IMR-90 (cell line): ENCODE data around the gene RTN3. TPM values are rescaled to one million over a fixed set of nuclear protein-coding genes. Genes with fewer than 3 reads are reported as not detected.

Experiments
- ATAC-seq: fragments of 200-7000 bp; cut with Tn5 transposase; 2 replicates; pipeline ENCODE4 v1.9.1; 2020; ENCODE audit warnings: low read depth, mild to moderate bottlenecking, moderate library complexity
- BruUV-seq: library from RNA; stranded (reverse); fragments of 400-500 nt; replicated peaks from 2 replicates; lab custom pipeline; 2021; lab: Mats Ljungman, UMichigan
- CTCF ChIA-PET: fragments of 300-600 bp; formaldehyde crosslinking; extraction: SDS; loops from one replicate; lab custom pipeline; 2021; ENCODE audit warnings: antibody characterized with exemption; lab: Yijun Ruan, JAX
- POLR2A ChIA-PET: fragments of 300-600 bp; sonication (Branson Sonifier 250); formaldehyde crosslinking; loops from one replicate; lab custom pipeline; 2022; ENCODE audit warnings: antibody characterized with exemption; ENCODE audit not compliant: unreplicated experiment; lab: Charles Lee
- DNase-seq: peaks from one replicate; pipeline ENCODE4 v3.0.0; 2013
- H2AFZ ChIP-seq: replicated peaks from 2 replicates; pipeline ENCODE3; 2013; ENCODE audit warnings: low read length, mild to moderate bottlenecking; ENCODE audit not compliant: poor library complexity
- H2AK5ac ChIP-seq: 2 replicates; pipeline ENCODE4 v1.6.1; 2013; ENCODE audit warnings: low read depth, low read length, inconsistent platforms
- H2AK9ac ChIP-seq: replicated peaks from 2 replicates; pipeline ENCODE3; 2013; ENCODE audit warnings: mild to moderate bottlenecking, low read depth, low read length, moderate library complexity; ENCODE audit not compliant: poor library complexity
- H2BK120ac ChIP-seq: 2 replicates; pipeline ENCODE4 v1.6.1; 2013; ENCODE audit warnings: low read depth, low read length, inconsistent platforms
- H2BK15ac ChIP-seq: 3 replicates; pipeline ENCODE4 v1.6.1; 2013; ENCODE audit warnings: low read depth, low read length, inconsistent platforms
- H2BK20ac ChIP-seq: 2 replicates; pipeline ENCODE4 v1.6.1; 2013; ENCODE audit warnings: low read depth, mild to moderate bottlenecking, inconsistent platforms, low read length, moderate library complexity
- H2BK5ac ChIP-seq: 2 replicates; pipeline ENCODE4 v1.6.1; 2013; ENCODE audit warnings: mild to moderate bottlenecking, low read depth, low read length, inconsistent platforms; ENCODE audit not compliant: poor library complexity, severe bottlenecking
- H3K14ac ChIP-seq: replicated peaks from 2 replicates; pipeline ENCODE4 v1.6.1; 2013; ENCODE audit warnings: low read depth, low read length, inconsistent platforms
- H3K18ac ChIP-seq: 2 replicates; pipeline ENCODE4 v1.6.1; 2013; ENCODE audit warnings: low read depth, low read length, control low read depth
- H3K23ac ChIP-seq: 2 replicates; pipeline ENCODE4 v1.6.1; 2013; ENCODE audit warnings: low read depth, low read length, inconsistent platforms
- H3K27ac ChIP-seq: 2 replicates; pipeline ENCODE4 v1.5.1; 2013; ENCODE audit warnings: mild to moderate bottlenecking, control low read depth, low read length; ENCODE audit not compliant: insufficient read depth
- H3K27me3 ChIP-seq: 2 replicates; pipeline ENCODE4 v1.6.1; 2013; ENCODE audit warnings: low read length; ENCODE audit not compliant: control insufficient read depth, insufficient read depth
- H3K36me3 ChIP-seq: 2 replicates; pipeline ENCODE4 v1.6.1; 2013; ENCODE audit warnings: low read length, mixed read lengths; ENCODE audit not compliant: control insufficient read depth, insufficient read depth
- H3K4ac ChIP-seq: 2 replicates; pipeline ENCODE4 v1.6.1; 2013; ENCODE audit warnings: low read depth, low read length, inconsistent platforms
- H3K4me1 ChIP-seq: 2 replicates; pipeline ENCODE4 v1.6.1; 2013; ENCODE audit warnings: low read length, mixed read lengths; ENCODE audit not compliant: control insufficient read depth, insufficient read depth
- H3K4me2 ChIP-seq: 2 replicates; pipeline ENCODE4 v1.6.1; 2013; ENCODE audit warnings: low read depth, mild to moderate bottlenecking, control low read depth, low read length, moderate library complexity
- H3K4me3 ChIP-seq: 2 replicates; pipeline ENCODE4 v1.5.1; 2013; ENCODE audit warnings: low read depth, mild to moderate bottlenecking, control low read depth, low read length, moderate library complexity; ENCODE audit not compliant: insufficient read depth
- H3K56ac ChIP-seq: 2 replicates; pipeline ENCODE4 v1.6.1; 2013; ENCODE audit warnings: low read length, inconsistent platforms; ENCODE audit not compliant: insufficient read depth; ENCODE audit errors: extremely low read depth
- H3K79me1 ChIP-seq, 2 experiments: 2 replicates each; pipeline ENCODE4 v1.6.1; 2013; ENCODE audit warnings: low read length in 2 of 2, inconsistent platforms in 1 of 2, low read depth in 1 of 2
- H3K9ac ChIP-seq: 2 replicates; pipeline ENCODE4 v1.6.1; 2013; ENCODE audit warnings: low read depth, low read length, control low read depth
- H3K9me1 ChIP-seq: 2 replicates; pipeline ENCODE4 v1.6.1; 2013; ENCODE audit warnings: low read length, inconsistent platforms; ENCODE audit not compliant: insufficient read depth
- H3K9me3 ChIP-seq: 2 replicates; pipeline ENCODE4 v1.6.1; 2013; ENCODE audit warnings: low read length; ENCODE audit not compliant: control insufficient read depth, insufficient read depth
- H4K20me1 ChIP-seq: 2 replicates; pipeline ENCODE4 v1.6.1; 2013; ENCODE audit warnings: low read length, inconsistent platforms; ENCODE audit not compliant: insufficient read depth
- H4K5ac ChIP-seq: 2 replicates; pipeline ENCODE4 v1.6.1; 2013; ENCODE audit warnings: mild to moderate bottlenecking, low read depth, low read length, control low read depth
- H4K8ac ChIP-seq, 2 experiments: 2 replicates each; pipeline ENCODE4 v1.6.1; 2013; ENCODE audit warnings: low read depth in 2 of 2, low read length in 2 of 2, control low read depth in 1 of 2, inconsistent platforms in 1 of 2
- H4K91ac ChIP-seq: 2 replicates; pipeline ENCODE4 v1.6.1; 2013; ENCODE audit warnings: low read depth, low read length, inconsistent platforms; ENCODE audit not compliant: insufficient read depth
- BHLHE40 ChIP-seq: fragments of 150-350 bp; IDR thresholded peaks from 2 replicates; pipeline ENCODE4 v1.6.1; 2016; ENCODE audit warnings: mild to moderate bottlenecking, low read depth, low read length
- CEBPB ChIP-seq: IDR thresholded peaks from 2 replicates; pipeline ENCODE4 v1.6.1; 2012; ENCODE audit warnings: low read depth, low read length, improper control_type of control experiment
- CHD1 ChIP-seq: IDR thresholded peaks from 2 replicates; pipeline ENCODE4 v1.6.1; 2012; ENCODE audit warnings: low read depth, low read length, improper control_type of control experiment
- CTCF ChIP-seq: conservative IDR thresholded peaks from 2 replicates; pipeline ENCODE4 v1.5.1; 2012; ENCODE audit warnings: mild to moderate bottlenecking, low read depth, low read length, improper control_type of control experiment
- FOS ChIP-seq: fragments of 150-350 bp; IDR thresholded peaks from 2 replicates; pipeline ENCODE4 v1.6.1; 2016; ENCODE audit warnings: low read depth, low read length
- MAFK ChIP-seq: IDR thresholded peaks from 2 replicates; pipeline ENCODE4 v1.6.1; 2012; ENCODE audit warnings: low read depth, low read length, improper control_type of control experiment
- MAZ ChIP-seq: IDR thresholded peaks from 2 replicates; pipeline ENCODE4 v1.6.1; 2012; ENCODE audit warnings: low read depth, mild to moderate bottlenecking, low read length, improper control_type of control experiment, moderate library complexity, borderline replicate concordance
- MXI1 ChIP-seq: IDR thresholded peaks from 2 replicates; pipeline ENCODE4 v1.6.1; 2012; ENCODE audit warnings: low read depth, mild to moderate bottlenecking, low read length, moderate library complexity, borderline replicate concordance
- NFE2L2 ChIP-seq: fragments of 150-350 bp; IDR thresholded peaks from 2 replicates; pipeline ENCODE4 v1.6.1; 2016; ENCODE audit warnings: low read depth, mild to moderate bottlenecking, low read length
- POLR2A ChIP-seq: IDR thresholded peaks from 2 replicates; pipeline ENCODE4 v1.6.1; 2012; ENCODE audit warnings: mild to moderate bottlenecking, low read depth, low read length
- RAD21 ChIP-seq: IDR thresholded peaks from 2 replicates; pipeline ENCODE4 v1.6.1; 2012; ENCODE audit warnings: low read length, improper control_type of control experiment
- RCOR1 ChIP-seq: IDR thresholded peaks from 2 replicates; pipeline ENCODE4 v1.6.1; 2012; ENCODE audit warnings: mild to moderate bottlenecking, low read length, improper control_type of control experiment; ENCODE audit not compliant: insufficient replicate concordance
- RFX5 ChIP-seq: IDR thresholded peaks from 2 replicates; pipeline ENCODE4 v1.8.0; 2012; ENCODE audit warnings: low read depth, mild to moderate bottlenecking, low read length, moderate library complexity
- SMC3 ChIP-seq: fragments of 150-350 bp; IDR thresholded peaks from 2 replicates; pipeline ENCODE4 v1.6.1; 2016; ENCODE audit warnings: low read depth, mild to moderate bottlenecking, antibody characterized with exemption, low read length, moderate library complexity
- USF2 ChIP-seq: fragments of 150-350 bp; IDR thresholded peaks from 2 replicates; pipeline ENCODE4 v1.6.1; 2017; ENCODE audit warnings: mild to moderate bottlenecking, antibody characterized with exemption, low read length, low read depth
- WGBS, 2 experiments: methylation state at CpG; one replicate each; pipeline versions ENCODE4 v1.1.5 to v1.1.7; 2013; ENCODE audit warnings: missing lambda C conversion rate in 2 of 2; ENCODE audit not compliant: insufficient read length in 1 of 2; ENCODE audit errors: extremely low coverage in 2 of 2; 5-methylcytosine and 5-hydroxymethylcytosine counted together
- dilution Hi-C: fragments of 300-500 bp; cut with HindIII; formaldehyde crosslinking; loops from one replicate; pipeline ENCODE4 v1.14.3; 2018; ENCODE audit warnings: low sequenced_read_pairs; ENCODE audit not compliant: unreplicated experiment
- in situ Hi-C: fragments of 300-500 bp; cut with MboI; formaldehyde crosslinking; loops from 3 replicates; pipeline ENCODE4 v1.14.3; 2019; ENCODE audit warnings: low sequenced_read_pairs, inconsistent platforms, mixed read lengths
- intact Hi-C: fragments of 100-400 bp; cut with micrococcal nuclease; formaldehyde crosslinking; loops from 2 replicates; pipeline ENCODE4 v1.10.0; 2022
- polyA plus RNA-seq, 3 experiments: library from polyadenylated mRNA; depleted of rRNA; stranded (reverse); fragments of >200 nt; gene quantifications; 2 replicates each; pipeline ENCODE4 v1.2.3, GENCODE V29; 2012; ENCODE audit warnings: low replicate concordance in 1 of 3
- total RNA-seq: library from RNA; depleted of rRNA; stranded (reverse); fragments of >200 nt; gene quantifications from 2 replicates; pipeline ENCODE4 v1.2.3, GENCODE V29; 2012
- TF ChIP-seq, protein P1 (sequence below): fragments of 150-350 bp; IDR thresholded peaks from 2 replicates; pipeline ENCODE4 v1.6.1; 2016; ENCODE audit warnings: low read depth, mild to moderate bottlenecking, low read length, moderate library complexity, borderline replicate concordance

The RTN3 gene
- total and polyA plus RNA-seq, 2 of the 4 experiments (the other 2 are of a cell fraction), result 31.2 to 64.6 TPM

- Histone ChIP-seq H3K4me2 (no peak overlapping the region), H3K4ac (no peak overlapping the region), H3K9me1 (no peaks in the 10 kb centered on the region; the same call in 1 of the 2 replicates), H4K91ac (no peak overlapping the region), H3K36me3 (no peaks in the 10 kb centered on the region), H4K8ac (no peak overlapping the region), H3K27me3 (no peaks in the 10 kb centered on the region), H3K23ac (no peak overlapping the region), H3K4me3 (no peak overlapping the region), H2AFZ (no peak overlapping the region), H3K79me1 (peaks cover 17 to 42% of the 10 kb centered on the region in 2 experiments; a peak in 3 of 4 replicates), H3K9ac (no peak overlapping the region), H3K18ac (no peak overlapping the region), H3K14ac (no peak overlapping the region), H2AK5ac (no peak overlapping the region), H2BK15ac (no peak overlapping the region), H3K9me3 (no peaks in the 10 kb centered on the region), H3K4me1 (no peaks in the 10 kb centered on the region), H2BK20ac (no peak overlapping the region), H4K5ac (no peak overlapping the region), H2AK9ac (no peak overlapping the region), H4K20me1 (no peaks in the 10 kb centered on the region; the same call in 1 of the 2 replicates), H3K56ac (no peak overlapping the region), H3K27ac (no peak overlapping the region), H2BK120ac (no peak overlapping the region), H2BK5ac (no peak overlapping the region)
- ChIA-PET POLR2A (no interaction called here), CTCF (interaction anchor here (0.7 kb wide), 1 partner anchor 14 kb away, joined by 3 read pairs; no protein-coding TSS in a partner anchor)
- no peak for TF ChIP-seq RCOR1
- no peak for TF ChIP-seq RFX5
- TF ChIP-seq MAZ, result no peak
- TF ChIP-seq BHLHE40, result no peak
- TF ChIP-seq RAD21, result no peak
- TF ChIP-seq FOS, result no peak
- no peak for TF ChIP-seq CHD1
- TF ChIP-seq, protein P1, sequence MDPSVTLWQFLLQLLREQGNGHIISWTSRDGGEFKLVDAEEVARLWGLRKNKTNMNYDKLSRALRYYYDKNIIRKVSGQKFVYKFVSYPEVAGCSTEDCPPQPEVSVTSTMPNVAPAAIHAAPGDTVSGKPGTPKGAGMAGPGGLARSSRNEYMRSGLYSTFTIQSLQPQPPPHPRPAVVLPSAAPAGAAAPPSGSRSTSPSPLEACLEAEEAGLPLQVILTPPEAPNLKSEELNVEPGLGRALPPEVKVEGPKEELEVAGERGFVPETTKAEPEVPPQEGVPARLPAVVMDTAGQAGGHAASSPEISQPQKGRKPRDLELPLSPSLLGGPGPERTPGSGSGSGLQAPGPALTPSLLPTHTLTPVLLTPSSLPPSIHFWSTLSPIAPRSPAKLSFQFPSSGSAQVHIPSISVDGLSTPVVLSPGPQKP, result no peak
- no peak for TF ChIP-seq USF2
- TF ChIP-seq POLR2A, result no peak
- no peak for TF ChIP-seq MAFK
- TF ChIP-seq MXI1, result no peak
- TF ChIP-seq SMC3, result no peak
- TF ChIP-seq NFE2L2, result no peak
- TF ChIP-seq CTCF, result no peak
- TF ChIP-seq CEBPB, result no peak
- in situ Hi-C loops (no loop called here), dilution Hi-C loops (no loop called here), intact Hi-C loops (no loop called here)
- no CpG with 5 or more reads among the region's 3 CpGs for WGBS, 2 experiments
- BruUV-seq, result no TSS peak
- DNase-seq (no peak), ATAC-seq (no peak)
These were observed 48.0 kb downstream of the RTN3 start for GRCh38 chr11:63729326-63729725.
